Stomach (tissue), 4 donors: ENCODE data around the gene SORL1.

ENCODE experiments used
- CTCF ChIP-seq, 7 experiments: fragments of 450-650 bp in 4 of 7; fragments of 200-600 bp in 3 of 7; sonication (generic) in 3 of 7; IDR thresholded peaks; one replicate each; pipeline ENCODE4 v1.5.1; 2016 to 2019; ENCODE audit warnings: antibody characterized with exemption in 7 of 7, control low read depth in 2 of 7, mild to moderate bottlenecking in 1 of 7
- POLR2A ChIP-seq, 4 donors: fragments of 450-650 bp; IDR thresholded peaks; one replicate each; pipeline ENCODE4 v1.6.1; 2016; ENCODE audit warnings: antibody characterized with exemption in 4 of 4, control low read depth in 2 of 4, mild to moderate bottlenecking in 1 of 4, moderate library complexity in 1 of 4
- POLR2AphosphoS5 ChIP-seq, 3 donors: sonication (generic); formaldehyde crosslinking; IDR thresholded peaks; one replicate each; pipeline ENCODE4 v1.6.1; 2016; ENCODE audit warnings: antibody characterized with exemption in 3 of 3

GRCh38 chr11:121538054-121538453 lies 85.9 kb downstream of the SORL1 start:
- TF ChIP-seq POLR2A (IDR thresholded peaks at IDR 0.05) (no peak), CTCF (IDR thresholded peaks at IDR 0.05) (no peak), POLR2AphosphoS5 (IDR thresholded peaks at IDR 0.05) (no peak)
